GM12864 (cell line): ENCODE data around the gene PPA2.
A peak's percentile ranks its signal among the peaks of the same experiment; 100 is the strongest.

Source experiments
- DNase-seq: peaks from one replicate; pipeline ENCODE4 v3.0.0-alpha.2; 2011; ENCODE audit warnings: low read depth
- H3K4me3 ChIP-seq: 2 replicates; pipeline ENCODE4 v1.5.1; 2011; ENCODE audit warnings: mild to moderate bottlenecking, low read depth, low read length, control low read depth
- CTCF ChIP-seq: IDR thresholded peaks from 2 replicates; pipeline ENCODE4 v1.5.1; 2011; ENCODE audit warnings: low read depth, mild to moderate bottlenecking, moderate library complexity, low read length, control low read depth, inconsistent platforms; ENCODE audit errors: missing control alignments

PPA2 gene

GRCh38 chr4:105369988-105370387 is 103.9 kb downstream of the PPA2 start:
- no peak overlapping the region for H3K4me3 ChIP-seq
- TF ChIP-seq CTCF = no peak
- DNase-seq = no peak

- no peak for TF ChIP-seq CTCF
- no peak for DNase-seq
- H3K4me3 ChIP-seq = no peak overlapping the region
These were observed 112.8 kb downstream of the PPA2 start for GRCh38 chr4:105361053-105361452.

- TF ChIP-seq CTCF = no peak
- H3K4me3 ChIP-seq = no peak overlapping the region
- DNase-seq = no peak
These were observed 116.4 kb downstream of the PPA2 start for GRCh38 chr4:105357258-105357980.

- no peak for TF ChIP-seq CTCF
- no peak overlapping the region for H3K4me3 ChIP-seq
- DNase-seq = no peak
These were observed 117.7 kb downstream of the PPA2 start for GRCh38 chr4:105356194-105356593.

GRCh38 chr4:105352826-105353225 is 121.0 kb downstream of the PPA2 start:
- peak; percentile 30 for DNase-seq
- no peak for TF ChIP-seq CTCF
- no peak overlapping the region for H3K4me3 ChIP-seq

GRCh38 chr4:105351861-105352260 is 122.0 kb downstream of the PPA2 start:
- TF ChIP-seq CTCF = no peak
- DNase-seq = no peak

GRCh38 chr4:105350859-105351490 is 122.9 kb downstream of the PPA2 start:
- TF ChIP-seq CTCF = no peak
- H3K4me3 ChIP-seq = no peak overlapping the region
- DNase-seq = peak; percentile 2

More at GRCh38 chr4:105351861-105352260, 122.0 kb downstream of the PPA2 start:
- no peak overlapping the region for H3K4me3 ChIP-seq
